Activated CD4-positive, CD25-positive, alpha-beta regulatory T cell treated with anti-CD3 and anti-CD28 coated beads, Interleukin-2, amount 50 U/mL, for 72 hours (primary cell): ENCODE data around the gene RAX.
"Not testable (repeated sequence)": the region's sequence is repeated elsewhere in the genome, so short reads cannot be mapped to it uniquely, and the experiment has no call there.

Experiments used
- DNase-seq: peaks from one replicate; pipeline ENCODE4 v3.0.0; 2021

The RAX gene

DNA sequence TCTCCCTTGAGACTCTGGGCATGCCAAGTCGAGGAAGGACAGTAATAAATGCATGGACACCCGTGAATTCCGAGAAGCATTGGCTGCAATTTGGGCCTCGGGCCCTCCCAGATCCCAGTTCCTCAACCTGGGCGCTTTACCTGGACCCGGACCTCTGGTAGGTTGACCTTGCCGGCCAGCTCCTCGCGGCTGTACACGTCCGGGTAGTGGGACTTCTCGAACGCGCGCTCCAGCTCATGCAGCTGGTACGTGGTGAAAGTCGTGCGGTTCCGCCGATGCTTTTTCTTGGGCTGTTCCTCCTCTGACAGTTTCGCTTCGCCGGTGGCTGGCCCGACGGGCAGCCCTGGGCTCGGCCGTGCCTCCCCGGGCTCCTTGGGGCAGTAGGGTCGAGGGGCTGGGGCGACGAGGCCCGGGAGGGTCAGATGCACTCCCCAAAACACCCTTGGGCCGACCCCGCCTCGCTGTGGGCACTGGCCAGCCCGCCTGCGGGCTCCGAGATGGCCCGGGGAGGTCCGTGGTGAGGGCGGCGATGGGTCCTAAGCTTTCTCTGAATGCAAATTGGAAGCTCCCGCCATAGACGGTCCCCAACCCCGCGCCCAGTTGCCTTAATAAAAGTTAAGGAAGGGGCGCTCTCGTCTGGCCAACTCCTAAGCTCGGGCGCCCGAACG is 899 bp downstream of the RAX start:
- DNase-seq, result no peak

- no peak for DNase-seq
Measured at GRCh38 chr18:59271606-59272220, 1.5 kb downstream of the RAX start.

GRCh38 chr18:59270689-59271257 is 2.5 kb downstream of the RAX start:
- DNase-seq, result no peak

DNA sequence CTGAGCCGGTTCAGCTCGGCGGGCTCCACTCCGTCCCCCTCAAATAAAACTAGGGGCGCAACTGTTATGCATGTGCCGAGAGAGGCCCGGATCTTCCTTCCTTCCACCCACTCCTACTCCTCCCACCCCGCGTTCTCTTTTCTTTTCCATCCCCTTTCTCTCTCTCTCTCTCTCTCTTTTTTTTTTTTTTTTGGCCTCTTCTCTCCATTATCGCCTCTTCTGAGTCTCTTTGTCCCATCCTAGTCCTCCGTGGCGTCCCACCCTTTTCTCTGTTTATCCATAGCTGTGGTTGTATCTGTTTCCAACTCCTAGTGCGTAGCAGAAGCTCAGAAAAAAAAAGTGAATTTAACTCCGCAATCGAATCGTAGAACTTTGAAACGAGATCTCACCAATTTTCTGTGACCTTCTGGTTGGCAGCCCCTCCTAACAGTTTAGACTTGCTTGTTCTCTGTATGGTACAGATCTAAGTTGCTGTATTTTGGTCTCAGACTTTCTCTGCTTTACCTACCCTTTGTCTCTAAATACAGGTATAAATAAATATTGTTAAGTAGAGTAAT is 3.6 kb downstream of the RAX start:
- DNase-seq, result no peak

DNA sequence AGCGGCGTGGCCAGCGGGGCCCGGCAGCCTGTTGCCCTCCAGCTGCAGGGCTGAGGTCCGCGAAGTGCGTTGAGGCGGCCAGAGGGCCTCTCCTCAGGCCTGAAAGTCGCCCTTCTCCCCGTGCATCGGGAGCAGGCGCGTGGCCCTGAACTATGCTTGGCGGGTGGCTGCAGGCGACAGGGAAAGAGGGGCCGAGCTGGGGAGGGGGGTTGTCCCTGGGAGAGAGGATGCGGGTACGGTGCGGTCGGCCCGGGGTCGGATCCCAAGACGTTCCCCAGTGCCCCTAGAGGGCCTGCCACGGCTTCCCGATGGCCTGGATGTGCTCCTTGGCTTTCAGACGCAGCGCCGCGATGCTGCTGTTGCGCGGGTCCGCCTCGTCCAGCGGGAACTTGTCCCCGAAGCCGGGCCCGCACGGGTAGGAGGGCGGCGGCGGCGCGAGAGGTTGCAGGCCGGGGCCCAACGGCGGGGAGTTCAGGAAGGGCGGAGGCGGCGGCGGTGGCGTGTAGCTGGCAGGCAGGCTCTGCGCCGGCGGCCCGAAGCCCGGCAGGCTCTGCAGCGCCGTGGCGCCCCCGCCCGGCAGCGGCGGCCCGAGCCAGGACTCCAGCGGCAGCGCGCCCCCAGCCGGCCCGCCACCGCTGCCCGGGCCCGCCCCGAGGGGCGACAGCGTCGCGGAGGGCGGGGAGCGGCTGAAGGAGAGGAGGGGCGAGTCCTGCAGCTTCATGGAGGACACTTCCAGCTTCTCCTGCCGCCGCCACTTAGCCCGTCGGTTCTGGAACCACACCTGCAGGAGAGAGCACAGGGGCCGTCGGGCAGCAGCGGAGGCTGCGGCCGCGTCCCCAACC is 4.3 kb downstream of the RAX start:
- DNase-seq, result no peak

GRCh38 chr18:59268127-59268720 is 5.0 kb downstream of the RAX start:
- no peak for DNase-seq

DNA sequence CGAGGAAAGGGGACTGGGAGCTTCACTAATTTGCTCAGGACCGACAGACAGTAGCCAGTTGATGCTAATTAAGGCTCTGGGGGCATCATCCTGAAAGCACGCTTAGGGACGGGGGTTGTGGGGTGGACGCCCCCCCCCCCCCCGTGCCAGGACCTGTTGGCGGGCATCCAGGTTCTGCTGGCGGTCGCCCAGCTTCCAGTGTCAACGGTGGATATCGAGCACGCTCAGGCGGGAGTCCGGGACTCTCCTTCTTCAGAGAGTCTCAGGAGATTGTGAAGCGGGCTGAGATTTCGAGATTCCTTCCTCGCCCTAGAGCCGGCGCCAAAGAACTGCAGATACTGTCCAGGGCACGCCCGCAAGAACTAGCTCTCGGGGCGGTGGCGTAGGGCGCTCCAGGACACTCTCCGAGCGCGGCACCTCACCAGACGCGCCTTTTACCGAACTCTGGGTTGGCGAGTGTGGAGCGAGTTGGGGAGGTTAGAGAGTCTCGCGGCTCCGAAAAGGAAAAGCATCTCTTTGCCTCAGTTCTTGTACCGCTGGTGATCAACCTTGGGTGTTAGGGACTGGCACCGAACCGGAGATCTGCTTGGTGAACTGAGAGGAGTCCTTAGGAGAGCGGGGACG is 5.6 kb downstream of the RAX start:
- no peak for DNase-seq

- DNase-seq, result no peak
Measured at GRCh38 chr18:59266886-59267502, 6.3 kb downstream of the RAX start.

GRCh38 chr18:59266459-59266858 is 6.8 kb downstream of the RAX start:
- DNase-seq, result no peak

- no peak for DNase-seq
Measured at GRCh38 chr18:59265974-59266369, 7.3 kb downstream of the RAX start.

- DNase-seq, result no peak
Measured at GRCh38 chr18:59265246-59265973, 7.8 kb downstream of the RAX start.

DNA sequence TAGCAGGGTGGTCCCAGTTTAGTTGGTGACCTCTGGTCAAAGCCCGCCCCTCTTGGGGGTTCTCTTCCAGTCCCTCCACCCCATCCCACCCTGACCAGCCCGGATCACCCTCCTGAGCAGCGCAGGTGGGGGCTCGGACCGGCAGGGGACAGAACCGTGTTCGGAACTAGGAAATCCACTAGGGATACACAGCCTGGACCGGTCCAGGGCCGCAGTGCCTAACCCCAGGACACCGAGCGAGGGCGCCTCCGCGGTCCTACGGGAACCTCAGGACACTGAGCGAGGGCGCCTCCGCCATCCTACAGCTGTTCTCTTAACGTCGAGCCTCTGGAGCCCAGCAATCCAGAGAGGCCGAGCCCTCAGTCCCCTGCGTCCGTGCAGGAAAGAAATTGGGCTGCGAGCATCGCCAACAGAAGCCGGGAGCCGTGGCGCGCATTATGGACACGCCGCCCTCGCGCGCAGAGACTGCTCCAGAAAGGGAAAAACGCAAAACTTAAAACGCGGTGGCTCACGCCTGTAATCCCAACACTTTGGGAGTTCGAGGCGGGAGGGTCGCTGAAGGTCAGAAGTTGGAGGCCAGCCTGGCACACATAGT is 8.5 kb downstream of the RAX start:
- DNase-seq, result no peak

DNA sequence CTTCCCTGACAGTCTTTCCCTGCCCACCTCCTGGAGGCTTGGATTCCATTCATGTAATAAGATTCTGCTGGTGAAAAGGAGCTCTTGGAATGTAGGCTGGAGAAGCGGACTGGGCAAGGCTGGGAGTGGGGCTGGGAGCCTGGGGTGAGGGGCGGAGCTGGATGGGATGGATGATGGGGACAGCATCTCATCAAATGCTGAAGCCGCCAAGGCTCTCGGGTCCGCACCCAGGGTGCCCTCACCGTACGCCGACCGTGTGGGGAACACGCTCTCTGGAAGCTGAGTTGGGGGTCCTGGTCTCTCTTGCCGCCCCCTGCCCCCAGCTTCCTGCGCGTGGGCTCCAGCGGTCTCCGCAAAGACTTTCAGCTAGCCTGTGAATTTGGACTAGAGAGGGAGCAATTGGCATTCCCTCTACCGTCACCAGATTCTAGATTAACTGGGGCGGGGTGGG is 9.1 kb downstream of the RAX start:
- DNase-seq, result no peak

- DNase-seq, result no peak
Measured at GRCh38 chr18:59263661-59264060, 9.6 kb downstream of the RAX start.

GRCh38 chr18:59262243-59262642 is 11.0 kb downstream of the RAX start:
- DNase-seq, result not testable (repeated sequence)

- not testable (repeated sequence) for DNase-seq
Measured at GRCh38 chr18:59261842-59262241, 11.4 kb downstream of the RAX start.

- DNase-seq, result not testable (repeated sequence)
Measured at GRCh38 chr18:59255491-59255890, 17.8 kb downstream of the RAX start.

GRCh38 chr18:59249199-59249774 is 24.0 kb downstream of the RAX start:
- DNase-seq, result no peak

DNA sequence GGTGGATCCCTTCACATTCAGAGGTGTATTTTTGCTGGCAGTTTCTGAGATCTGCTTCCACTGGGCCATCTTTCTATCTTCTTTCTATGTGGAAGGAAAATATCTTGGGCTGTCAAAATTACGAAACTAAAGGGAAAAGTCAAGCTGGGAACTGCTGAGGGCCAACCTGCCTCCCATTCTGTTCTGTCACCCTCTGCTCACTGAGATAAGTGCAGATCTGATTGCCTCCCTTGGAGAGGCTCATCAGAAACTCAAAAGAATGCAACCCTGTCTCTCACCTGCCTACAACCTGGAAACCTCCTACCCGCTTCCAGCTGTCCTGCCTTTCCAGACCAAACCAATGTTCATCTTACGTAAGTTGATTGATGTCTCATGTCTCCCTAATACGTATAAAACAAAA is 26.5 kb downstream of the RAX start:
- DNase-seq, result no peak

GRCh38 chr18:59242906-59243305 is 30.3 kb downstream of the RAX start:
- DNase-seq, result no peak
